IPS-15b (cell line): ENCODE measurements around the gene INHBC.
"Not testable (repeated sequence)": the region's sequence is repeated elsewhere in the genome, so short reads cannot be mapped to it uniquely, and the experiment has no call there.

ENCODE experiments used
- H3K27me3 ChIP-seq: one replicate; pipeline ENCODE4 v1.6.1; 2013; ENCODE audit warnings: low read length; ENCODE audit not compliant: control insufficient read depth, insufficient read depth
- H3K36me3 ChIP-seq: one replicate; pipeline ENCODE4 v1.6.1; 2013; ENCODE audit warnings: low read length; ENCODE audit not compliant: control insufficient read depth, insufficient read depth
- H3K4me1 ChIP-seq: one replicate; pipeline ENCODE4 v1.6.1; 2013; ENCODE audit warnings: mild to moderate bottlenecking, low read length; ENCODE audit not compliant: control insufficient read depth, insufficient read depth
- H3K4me3 ChIP-seq: one replicate; pipeline ENCODE4 v1.5.1; 2013; ENCODE audit warnings: low read depth, low read length
- H3K9ac ChIP-seq: one replicate; pipeline ENCODE4 v1.6.1; 2013; ENCODE audit warnings: low read depth, mild to moderate bottlenecking, low read length
- H3K9me3 ChIP-seq: one replicate; pipeline ENCODE4 v1.6.1; 2013; ENCODE audit warnings: mild to moderate bottlenecking, low read length; ENCODE audit not compliant: control insufficient read depth, insufficient read depth

Gene INHBC

GRCh38 chr12:57430112-57430930 is 4.3 kb upstream of the INHBC start:
- no peaks in the 10 kb centered on the region for H3K27me3 ChIP-seq
- H3K4me1 ChIP-seq, result no peaks in the 10 kb centered on the region
- peak overlapping the region; percentile 88 for H3K9ac ChIP-seq
- no peaks in the 10 kb centered on the region for H3K9me3 ChIP-seq
- H3K36me3 ChIP-seq, result no peaks in the 10 kb centered on the region
- peak overlapping the region; percentile 72 for H3K4me3 ChIP-seq

- Histone ChIP-seq H3K4me1 (no peaks in the 10 kb centered on the region), H3K9me3 (no peaks in the 10 kb centered on the region), H3K9ac (peak within 1 kb of the TSS; percentile 88), H3K27me3 (no peaks in the 10 kb centered on the region), H3K36me3 (no peaks in the 10 kb centered on the region), H3K4me3 (peak within 1 kb of the TSS; percentile 72)
Observed at GRCh38 chr12:57430931-57431566, 3.5 kb upstream of the INHBC start, which contains the start of gene R3HDM2. R3HDM2 (minus strand) TSS chr12:57431043; CDS start chr12:57310428, 120,615 bp downstream.

- Histone ChIP-seq H3K27me3 (no peaks in the 10 kb centered on the region), H3K9ac (no peak overlapping the region), H3K36me3 (no peaks in the 10 kb centered on the region), H3K4me1 (no peaks in the 10 kb centered on the region), H3K4me3 (peak overlapping the region; percentile 39), H3K9me3 (no peaks in the 10 kb centered on the region)
Observed at GRCh38 chr12:57431654-57432188, 2.9 kb upstream of the INHBC start.

GRCh38 chr12:57433370-57433769 is 1.2 kb upstream of the INHBC start:
- Histone ChIP-seq H3K4me1 (no peaks in the 10 kb centered on the region), H3K9ac (no peak overlapping the region), H3K4me3 (no peak overlapping the region), H3K27me3 (no peaks in the 10 kb centered on the region), H3K9me3 (no peaks in the 10 kb centered on the region), H3K36me3 (no peaks in the 10 kb centered on the region)

GRCh38 chr12:57435293-57435692 is 709 bp downstream of the INHBC start:
- Histone ChIP-seq H3K27me3 (no peaks in the 10 kb centered on the region), H3K36me3 (no peaks in the 10 kb centered on the region), H3K4me3 (no peak overlapping the region), H3K9ac (no peak overlapping the region), H3K4me1 (no peaks in the 10 kb centered on the region), H3K9me3 (no peaks in the 10 kb centered on the region)

GRCh38 chr12:57438400-57438799 is 3.8 kb downstream of the INHBC start:
- no peaks in the 10 kb centered on the region for H3K4me1 ChIP-seq
- H3K4me3 ChIP-seq, result no peak overlapping the region
- H3K9ac ChIP-seq, result no peak overlapping the region
- no peaks in the 10 kb centered on the region for H3K27me3 ChIP-seq
- no peaks in the 10 kb centered on the region for H3K36me3 ChIP-seq
- no peaks in the 10 kb centered on the region for H3K9me3 ChIP-seq

GRCh38 chr12:57439762-57440266 is 5.2 kb downstream of the INHBC start:
- Histone ChIP-seq H3K36me3 (no peaks in the 10 kb centered on the region), H3K4me3 (no peak overlapping the region), H3K9ac (no peak overlapping the region), H3K4me1 (no peaks in the 10 kb centered on the region), H3K9me3 (no peaks in the 10 kb centered on the region), H3K27me3 (no peaks in the 10 kb centered on the region)

- H3K36me3 ChIP-seq, H3K27me3 ChIP-seq, H3K9ac ChIP-seq, H3K9me3 ChIP-seq, H3K4me1 ChIP-seq, H3K4me3 ChIP-seq: not testable (repeated sequence)
Observed at GRCh38 chr12:57441393-57441792, 6.8 kb downstream of the INHBC start.

- Histone ChIP-seq H3K27me3 (no peaks in the 10 kb centered on the region), H3K9ac (no peak overlapping the region), H3K36me3 (no peaks in the 10 kb centered on the region), H3K4me3 (no peak overlapping the region), H3K9me3 (no peaks in the 10 kb centered on the region), H3K4me1 (no peaks in the 10 kb centered on the region)
Observed at GRCh38 chr12:57441846-57442427, 7.4 kb downstream of the INHBC start.

- not testable (repeated sequence) for H3K4me1 ChIP-seq, H3K9ac ChIP-seq, H3K9me3 ChIP-seq, H3K36me3 ChIP-seq, H3K27me3 ChIP-seq, H3K4me3 ChIP-seq
Observed at GRCh38 chr12:57444337-57444736, 9.8 kb downstream of the INHBC start.

- H3K9ac ChIP-seq, result no peak overlapping the region
- no peak overlapping the region for H3K4me3 ChIP-seq
- H3K4me1 ChIP-seq, result no peaks in the 10 kb centered on the region
- H3K36me3 ChIP-seq, result no peaks in the 10 kb centered on the region
- no peaks in the 10 kb centered on the region for H3K27me3 ChIP-seq
- no peaks in the 10 kb centered on the region for H3K9me3 ChIP-seq
Observed at GRCh38 chr12:57444744-57445143, 10.2 kb downstream of the INHBC start.
